Measurements from ENCODE around the gene EPB41L2. TPM values are rescaled to one million over a fixed set of nuclear protein-coding genes. Genes with fewer than 3 reads are reported as not detected.

The EPB41L2 gene
- total RNA-seq, 2 donors from 2014 or later, result 160 to 189 TPM

DNA sequence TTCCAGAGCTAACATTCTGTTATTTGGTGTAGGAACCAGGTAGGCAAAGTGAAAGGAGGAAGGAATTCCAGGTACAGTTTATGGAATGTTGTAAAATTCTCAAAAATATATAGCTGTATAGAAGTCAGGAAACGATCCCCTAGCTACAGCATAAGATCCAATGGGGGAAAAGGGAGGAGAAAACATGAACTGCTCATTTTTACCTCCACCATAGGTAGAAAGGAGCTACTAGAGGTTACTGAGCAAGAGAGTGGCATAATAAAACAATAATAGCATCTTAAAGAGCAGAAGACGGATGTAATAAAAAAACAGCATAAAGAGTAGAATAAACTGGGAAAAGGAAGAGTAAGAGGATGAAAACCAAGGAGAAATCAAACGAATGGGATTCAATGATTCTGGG is 26.9 kb downstream of the EPB41L2 start:
- Histone ChIP-seq H3K27me3 (ENCODE audit: control insufficient read depth, insufficient read depth, low read length, poor library complexity, severe bottlenecking) (no peaks in the 10 kb centered on the region), H3K9me3 (ENCODE audit: control insufficient read depth, low read length) (no peaks in the 10 kb centered on the region), H3K36me3 (ENCODE audit: control insufficient read depth, insufficient read depth, low read length) (no peaks in the 10 kb centered on the region), H3K9ac (ENCODE audit: extremely low read depth, low read length, poor library complexity, severe bottlenecking) (no peak overlapping the region), H3K4me1 (ENCODE audit: control insufficient read depth, insufficient read depth, low read length) (no peaks in the 10 kb centered on the region), H3K27ac (ENCODE audit: low read depth, low read length) (no peak overlapping the region), H3K4me3 (ENCODE audit: low read length) (no peak overlapping the region)
- Mint-ChIP-seq H3K27me3 (ENCODE audit: insufficient read depth) (no peaks in the 10 kb centered on the region), H3K36me3 (ENCODE audit: low read depth) (no peaks in the 10 kb centered on the region), H3K27ac (no peak overlapping the region), H3K9me3 (no peaks in the 10 kb centered on the region), H3K4me1 (peaks cover 12% of the 10 kb centered on the region), H3K4me3 (no peak overlapping the region)
- 90 to 95% methylated on average over 2 to 3 of the region's 3 CpGs for whole genome bisulfite sequencing, 2 experiments (ENCODE audit: insufficient coverage in 1 of 2, insufficient read length in 1 of 2)
- DNase-seq, result no peak
- TF ChIP-seq, protein P1, sequence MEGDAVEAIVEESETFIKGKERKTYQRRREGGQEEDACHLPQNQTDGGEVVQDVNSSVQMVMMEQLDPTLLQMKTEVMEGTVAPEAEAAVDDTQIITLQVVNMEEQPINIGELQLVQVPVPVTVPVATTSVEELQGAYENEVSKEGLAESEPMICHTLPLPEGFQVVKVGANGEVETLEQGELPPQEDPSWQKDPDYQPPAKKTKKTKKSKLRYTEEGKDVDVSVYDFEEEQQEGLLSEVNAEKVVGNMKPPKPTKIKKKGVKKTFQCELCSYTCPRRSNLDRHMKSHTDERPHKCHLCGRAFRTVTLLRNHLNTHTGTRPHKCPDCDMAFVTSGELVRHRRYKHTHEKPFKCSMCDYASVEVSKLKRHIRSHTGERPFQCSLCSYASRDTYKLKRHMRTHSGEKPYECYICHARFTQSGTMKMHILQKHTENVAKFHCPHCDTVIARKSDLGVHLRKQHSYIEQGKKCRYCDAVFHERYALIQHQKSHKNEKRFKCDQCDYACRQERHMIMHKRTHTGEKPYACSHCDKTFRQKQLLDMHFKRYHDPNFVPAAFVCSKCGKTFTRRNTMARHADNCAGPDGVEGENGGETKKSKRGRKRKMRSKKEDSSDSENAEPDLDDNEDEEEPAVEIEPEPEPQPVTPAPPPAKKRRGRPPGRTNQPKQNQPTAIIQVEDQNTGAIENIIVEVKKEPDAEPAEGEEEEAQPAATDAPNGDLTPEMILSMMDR (conservative IDR thresholded peaks at IDR 0.05), result no peak

DNA sequence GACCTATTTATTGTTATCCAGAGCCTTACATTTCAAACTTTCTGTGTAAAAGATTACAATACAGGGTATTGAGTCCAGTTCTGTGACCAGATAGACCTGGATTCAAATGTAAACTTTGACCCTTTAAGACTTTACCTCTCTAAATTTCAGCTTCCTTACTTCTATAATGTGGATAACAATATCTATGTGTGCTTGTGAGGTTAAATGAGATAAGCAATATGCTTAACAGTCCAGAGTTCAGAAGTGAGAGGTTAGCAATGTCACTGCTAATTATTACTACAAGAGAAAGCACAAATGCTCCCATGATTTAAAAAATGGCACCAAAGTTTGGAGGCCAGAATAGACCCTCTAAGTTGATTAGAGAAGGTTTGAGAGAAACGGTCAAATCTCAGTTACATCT is 27.5 kb downstream of the EPB41L2 start:
- H3K27me3 ChIP-seq (ENCODE audit: control insufficient read depth, insufficient read depth, low read length, poor library complexity, severe bottlenecking), result no peaks in the 10 kb centered on the region
- Mint-ChIP-seq H3K27ac (no peak overlapping the region), H3K4me3 (no peak overlapping the region), H3K4me1 (peaks cover 17% of the 10 kb centered on the region), H3K27me3 (ENCODE audit: insufficient read depth) (no peaks in the 10 kb centered on the region), H3K36me3 (ENCODE audit: low read depth) (no peaks in the 10 kb centered on the region), H3K9me3 (no peaks in the 10 kb centered on the region)
- no peak overlapping the region for H3K9ac ChIP-seq (ENCODE audit: extremely low read depth, low read length, poor library complexity, severe bottlenecking)
- no peak overlapping the region for H3K27ac ChIP-seq (ENCODE audit: low read depth, low read length)
- no peaks in the 10 kb centered on the region for H3K9me3 ChIP-seq (ENCODE audit: control insufficient read depth, low read length)
- 97 to 100% methylated on average over 1 of the region's 1 CpG for WGBS, 2 experiments (ENCODE audit: insufficient coverage in 1 of 2, insufficient read length in 1 of 2)
- H3K4me3 ChIP-seq (ENCODE audit: low read length), result no peak overlapping the region
- TF ChIP-seq, protein P1 (conservative IDR thresholded peaks at IDR 0.05), result no peak
- no peaks in the 10 kb centered on the region for H3K36me3 ChIP-seq (ENCODE audit: control insufficient read depth, insufficient read depth, low read length)
- no peak for DNase-seq
- H3K4me1 ChIP-seq (ENCODE audit: control insufficient read depth, insufficient read depth, low read length), result no peaks in the 10 kb centered on the region

DNA sequence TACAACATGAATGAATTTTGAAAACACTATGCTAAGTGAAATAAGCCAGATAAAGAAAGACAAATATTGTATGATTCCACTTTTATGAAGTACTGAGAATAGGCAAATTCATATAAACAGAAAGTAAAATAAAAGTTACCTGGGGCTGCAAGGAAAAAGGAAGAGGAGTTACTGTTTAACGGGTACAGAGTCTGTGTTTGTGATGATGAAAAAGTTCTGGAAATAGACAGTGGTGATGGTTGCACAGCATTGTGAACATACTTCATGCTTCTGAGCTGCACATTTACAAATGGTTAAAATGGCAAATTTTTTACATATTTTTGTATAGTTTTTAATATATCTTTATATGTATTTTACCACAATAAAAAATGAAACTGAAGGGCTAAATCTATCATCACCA is 29.4 kb downstream of the EPB41L2 start:
- H3K4me1 ChIP-seq (ENCODE audit: control insufficient read depth, insufficient read depth, low read length), result peaks cover 7% of the 10 kb centered on the region
- DNase-seq, result no peak

More for the DNA sequence above, 29.4 kb downstream of the EPB41L2 start:
- Histone ChIP-seq H3K27ac (ENCODE audit: low read depth, low read length) (no peak overlapping the region), H3K9ac (ENCODE audit: extremely low read depth, low read length, poor library complexity, severe bottlenecking) (no peak overlapping the region), H3K27me3 (ENCODE audit: control insufficient read depth, insufficient read depth, low read length, poor library complexity, severe bottlenecking) (no peaks in the 10 kb centered on the region), H3K4me3 (ENCODE audit: low read length) (no peak overlapping the region), H3K9me3 (ENCODE audit: control insufficient read depth, low read length) (no peaks in the 10 kb centered on the region), H3K36me3 (ENCODE audit: control insufficient read depth, insufficient read depth, low read length) (no peaks in the 10 kb centered on the region)
- Mint-ChIP-seq H3K4me1 (peaks cover 32% of the 10 kb centered on the region), H3K36me3 (ENCODE audit: low read depth) (no peaks in the 10 kb centered on the region), H3K27ac (no peak overlapping the region), H3K4me3 (no peak overlapping the region), H3K27me3 (ENCODE audit: insufficient read depth) (no peaks in the 10 kb centered on the region), H3K9me3 (no peaks in the 10 kb centered on the region)
- WGBS, 2 experiments (ENCODE audit: insufficient coverage in 1 of 2, insufficient read length in 1 of 2), result 100% methylated on average over 1 of the region's 1 CpG
- TF ChIP-seq, protein P1 (conservative IDR thresholded peaks at IDR 0.05), result no peak

Data from endodermal cell (in vitro differentiated cells).